ENCODE data around the gene METTL15. TPM values are rescaled to one million over a fixed set of nuclear protein-coding genes. Genes with fewer than 3 reads are reported as not detected.

METTL15 gene
- polyA plus RNA-seq, result 6.4 to 10.0 TPM (median 8.3 TPM) in 3 replicates
- polyA plus RNA-seq (2011; ENCODE audit: low read depth), result 3.0 TPM
- polyA plus RNA-seq (2011; cell fraction: cytosol; rRNA removed), result 5.0 and 9.4 TPM in 2 replicates
- polyA plus RNA-seq (2011; cell fraction: nucleus; rRNA removed), result 11.2 and 11.4 TPM in 2 replicates
- polyA plus RNA-seq (2012; ENCODE audit: low replicate concordance), result 4.9 and 5.8 TPM in 2 replicates
- polyA minus RNA-seq, result 5.5 to 20.4 TPM (median 19.6 TPM) in 3 replicates
- 9.0 TPM for polyA minus RNA-seq (2011; cell fraction: cytosol; rRNA and poly(A)+ RNA removed)
- polyA minus RNA-seq (2011; cell fraction: nucleus; rRNA and poly(A)+ RNA removed), result 16.1 and 25.8 TPM in 2 replicates

DNA sequence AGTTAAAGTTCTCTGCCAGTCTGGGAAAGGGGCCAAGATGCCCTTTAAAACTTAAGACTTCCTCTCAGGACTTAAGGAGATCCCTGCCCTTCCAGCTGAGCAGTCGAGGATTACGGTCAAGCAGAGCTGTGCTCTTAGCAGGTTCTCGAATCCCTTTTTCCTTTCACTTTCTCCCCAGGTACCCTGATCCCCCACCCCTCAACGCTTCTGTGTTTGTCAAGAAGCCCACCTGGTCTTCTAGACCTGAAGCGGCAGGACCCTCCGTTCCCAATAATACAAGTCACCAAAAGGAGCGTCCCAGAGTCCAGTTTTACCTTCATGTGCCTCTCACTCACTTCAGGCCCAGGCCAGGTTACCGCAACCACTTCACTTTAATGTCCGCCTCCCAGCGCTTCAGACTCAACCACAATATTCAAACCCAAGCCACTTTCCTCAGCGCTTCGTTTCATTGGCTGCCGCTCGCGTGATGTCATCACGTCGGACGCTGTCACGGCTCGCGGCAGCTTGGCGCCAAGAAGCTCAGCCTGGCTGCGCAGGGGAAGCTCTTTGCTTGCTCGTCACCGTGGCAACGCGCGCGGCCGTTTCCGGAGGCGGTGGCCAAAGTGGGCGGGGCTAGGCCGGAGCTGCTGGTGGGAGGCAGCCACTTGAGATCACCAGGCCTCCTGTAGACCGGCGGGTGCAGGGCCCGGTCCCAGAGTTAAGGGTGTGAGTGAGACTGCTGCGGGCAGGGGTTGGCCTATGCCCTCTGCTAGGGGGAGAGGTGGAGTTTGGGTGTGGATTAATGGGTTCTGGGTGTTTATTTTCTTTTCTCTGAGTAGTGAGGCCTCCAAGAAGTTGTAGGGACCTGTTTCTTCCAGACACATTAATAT lies at the start of gene METTL15, which contains the start of gene KIF18A:
Gene METTL15, plus strand, starts transcription at position 639 of the 869 bp plus-strand sequence. CDS start 4,947 bp downstream, outside the sequence.
Gene KIF18A, minus strand, starts transcription at position 407 of the 869 bp plus-strand sequence. CDS start 10,209 bp downstream, outside the sequence.
- Histone ChIP-seq H2AFZ (ENCODE audit: control insufficient read depth, low read length) (peak within 1 kb of the TSS; percentile 95), H3K27me3 (ENCODE audit: control insufficient read depth, extremely low read depth, insufficient read depth, low read length) (no peaks in the 10 kb centered on the region), H3K4me2 (ENCODE audit: control insufficient read depth, extremely low read depth, insufficient read depth, low read depth, low read length) (peak within 1 kb of the TSS; percentile 96), H3K36me3 (ENCODE audit: control insufficient read depth in 2 of 2, extremely low read depth in 1 of 2, insufficient read depth in 2 of 2, low read length in 2 of 2) (no peaks in the 10 kb centered on the region), H3K4me3 (ENCODE audit: control insufficient read depth in 2 of 3, extremely low read depth in 1 of 3, insufficient read depth in 2 of 3, low read depth in 1 of 3, low read length in 3 of 3) (peak within 1 kb of the TSS; percentile 64 to 91 (median 70)), H4K20me1 (ENCODE audit: control insufficient read depth, extremely low read depth, insufficient read depth, low read length) (no peaks in the 10 kb centered on the region), H3K9me1 (ENCODE audit: control insufficient read depth, extremely low read depth, insufficient read depth, low read length) (no peaks in the 10 kb centered on the region), H3K79me2 (ENCODE audit: control insufficient read depth, insufficient read depth, low read length) (peaks cover 62% of the 10 kb centered on the region), H3K9ac (ENCODE audit: control insufficient read depth, extremely low read depth, insufficient read depth, low read length) (peak within 1 kb of the TSS; percentile 91), H3K4me1 (ENCODE audit: control insufficient read depth, extremely low read depth, insufficient read depth, low read length) (peaks cover 24% of the 10 kb centered on the region), H3K27ac (ENCODE audit: control insufficient read depth, insufficient read depth, low read length) (peak within 1 kb of the TSS; percentile 91), H3K9me3 (ENCODE audit: control insufficient read depth, low read depth, low read length) (no peaks in the 10 kb centered on the region)
- dilution Hi-C loops (cut with MboI; ENCODE audit: extremely low pct_ligation_motif_present, low sequenced_read_pairs), result no loop called here
- DNase-seq (ENCODE audit: low read depth, low spot score) (peak; percentile 87), FAIRE-seq (peak; percentile 52)
- no peak for TF ChIP-seq EZH2 (IDR thresholded peaks at IDR 0.05; ENCODE audit: low read length)
- TF ChIP-seq, protein P1, sequence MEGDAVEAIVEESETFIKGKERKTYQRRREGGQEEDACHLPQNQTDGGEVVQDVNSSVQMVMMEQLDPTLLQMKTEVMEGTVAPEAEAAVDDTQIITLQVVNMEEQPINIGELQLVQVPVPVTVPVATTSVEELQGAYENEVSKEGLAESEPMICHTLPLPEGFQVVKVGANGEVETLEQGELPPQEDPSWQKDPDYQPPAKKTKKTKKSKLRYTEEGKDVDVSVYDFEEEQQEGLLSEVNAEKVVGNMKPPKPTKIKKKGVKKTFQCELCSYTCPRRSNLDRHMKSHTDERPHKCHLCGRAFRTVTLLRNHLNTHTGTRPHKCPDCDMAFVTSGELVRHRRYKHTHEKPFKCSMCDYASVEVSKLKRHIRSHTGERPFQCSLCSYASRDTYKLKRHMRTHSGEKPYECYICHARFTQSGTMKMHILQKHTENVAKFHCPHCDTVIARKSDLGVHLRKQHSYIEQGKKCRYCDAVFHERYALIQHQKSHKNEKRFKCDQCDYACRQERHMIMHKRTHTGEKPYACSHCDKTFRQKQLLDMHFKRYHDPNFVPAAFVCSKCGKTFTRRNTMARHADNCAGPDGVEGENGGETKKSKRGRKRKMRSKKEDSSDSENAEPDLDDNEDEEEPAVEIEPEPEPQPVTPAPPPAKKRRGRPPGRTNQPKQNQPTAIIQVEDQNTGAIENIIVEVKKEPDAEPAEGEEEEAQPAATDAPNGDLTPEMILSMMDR (optimal IDR thresholded peaks at IDR 0.05 in 1 of 3, IDR thresholded peaks at IDR 0.05 in 1 of 3, conservative IDR thresholded peaks at IDR 0.05 in 1 of 3; ENCODE audit: extremely low read depth in 1 of 3, insufficient read depth in 2 of 3, low read length in 3 of 3), result no peak

DNA sequence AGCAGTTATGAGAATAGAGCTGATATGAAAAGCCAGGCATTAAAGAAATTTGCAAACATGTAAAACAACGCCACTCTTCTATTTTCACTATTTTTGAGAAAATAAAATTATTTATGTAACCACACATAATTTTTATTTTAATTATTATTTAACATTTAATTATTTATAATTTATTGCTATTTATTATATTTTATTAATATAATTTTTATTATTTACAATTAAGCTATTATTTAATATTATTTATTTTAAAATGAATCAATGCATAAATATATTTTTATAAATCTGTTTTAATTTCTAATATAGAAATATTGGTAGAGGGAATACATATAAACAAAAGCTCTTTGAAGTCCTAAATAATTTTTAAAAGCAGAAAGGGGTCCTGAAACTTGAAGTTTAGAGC lies 36.9 kb upstream of the METTL15 start:
- H3K36me3 ChIP-seq (ENCODE audit: control insufficient read depth in 2 of 2, extremely low read depth in 1 of 2, insufficient read depth in 2 of 2, low read length in 2 of 2), result no peaks in the 10 kb centered on the region
- H3K4me2 ChIP-seq (ENCODE audit: control insufficient read depth, extremely low read depth, insufficient read depth, low read depth, low read length), result no peak overlapping the region
- FAIRE-seq (no peak), DNase-seq (ENCODE audit: low read depth, low spot score) (no peak)
- H3K27me3 ChIP-seq (ENCODE audit: control insufficient read depth, extremely low read depth, insufficient read depth, low read length), result no peaks in the 10 kb centered on the region
- H3K9me3 ChIP-seq (ENCODE audit: control insufficient read depth, low read depth, low read length), result no peaks in the 10 kb centered on the region
- H3K27ac ChIP-seq (ENCODE audit: control insufficient read depth, insufficient read depth, low read length), result no peak overlapping the region
- H2AFZ ChIP-seq (ENCODE audit: control insufficient read depth, low read length), result no peak overlapping the region
- H3K9ac ChIP-seq (ENCODE audit: control insufficient read depth, extremely low read depth, insufficient read depth, low read length), result no peak overlapping the region
- no peaks in the 10 kb centered on the region for H3K79me2 ChIP-seq (ENCODE audit: control insufficient read depth, insufficient read depth, low read length)
- dilution Hi-C loops (cut with MboI; ENCODE audit: extremely low pct_ligation_motif_present, low sequenced_read_pairs), result no loop called here
- no peak for TF ChIP-seq EZH2 (IDR thresholded peaks at IDR 0.05; ENCODE audit: low read length)
- TF ChIP-seq, protein P1 (optimal IDR thresholded peaks at IDR 0.05 in 1 of 3, IDR thresholded peaks at IDR 0.05 in 1 of 3, conservative IDR thresholded peaks at IDR 0.05 in 1 of 3; ENCODE audit: extremely low read depth in 1 of 3, insufficient read depth in 2 of 3, low read length in 3 of 3), result no peak
- no peaks in the 10 kb centered on the region for H4K20me1 ChIP-seq (ENCODE audit: control insufficient read depth, extremely low read depth, insufficient read depth, low read length)
- no peaks in the 10 kb centered on the region for H3K9me1 ChIP-seq (ENCODE audit: control insufficient read depth, extremely low read depth, insufficient read depth, low read length)
- no peaks in the 10 kb centered on the region for H3K4me1 ChIP-seq (ENCODE audit: control insufficient read depth, extremely low read depth, insufficient read depth, low read length)
- no peak overlapping the region for H3K4me3 ChIP-seq (ENCODE audit: control insufficient read depth in 2 of 3, extremely low read depth in 1 of 3, insufficient read depth in 2 of 3, low read depth in 1 of 3, low read length in 3 of 3)

Measured in keratinocyte (primary cell).